Bronchial epithelial cell (primary cell): ENCODE measurements around the gene OR1J4. TPM values are rescaled to one million over a fixed set of nuclear protein-coding genes. Genes with fewer than 3 reads are reported as not detected.
A peak's percentile ranks its signal among the peaks of the same experiment; 100 is the strongest.

ENCODE experiments used
- DNase-seq: peaks from one replicate; pipeline ENCODE4 v3.0.0-alpha.2; 2010; ENCODE audit warnings: low read depth
- FAIRE-seq: peaks from 2 replicates; lab custom pipeline; 2011; peaks lifted over from hg19 to GRCh38; lab: Jason Lieb, UNC
- H3K27me3 ChIP-seq: 2 replicates; pipeline ENCODE4 v1.5.1; 2011; ENCODE audit warnings: low read length; ENCODE audit not compliant: control insufficient read depth, insufficient read depth
- H3K36me3 ChIP-seq: 2 replicates; pipeline ENCODE4 v1.5.1; 2011; ENCODE audit warnings: low read length; ENCODE audit not compliant: control insufficient read depth, insufficient read depth
- H3K4me3 ChIP-seq: 2 replicates; pipeline ENCODE4 v1.5.1; 2011; ENCODE audit warnings: mild to moderate bottlenecking, low read depth, low read length, control low read depth
- total RNA-seq: library from RNA; depleted of rRNA; stranded (reverse); fragments of >200 nt; gene quantifications from 2 replicates; pipeline ENCODE4 v1.2.1, GENCODE V29; 2014
- TF ChIP-seq, protein P1 (sequence below): IDR thresholded peaks from 2 replicates; pipeline ENCODE4 v1.5.1; 2011; ENCODE audit warnings: mild to moderate bottlenecking, moderate library complexity, low read length, control low read depth, inconsistent platforms; ENCODE audit not compliant: insufficient read depth, severe bottlenecking

OR1J4 gene
- total RNA-seq, 1 donor from 2014 or later, result not detected

DNA sequence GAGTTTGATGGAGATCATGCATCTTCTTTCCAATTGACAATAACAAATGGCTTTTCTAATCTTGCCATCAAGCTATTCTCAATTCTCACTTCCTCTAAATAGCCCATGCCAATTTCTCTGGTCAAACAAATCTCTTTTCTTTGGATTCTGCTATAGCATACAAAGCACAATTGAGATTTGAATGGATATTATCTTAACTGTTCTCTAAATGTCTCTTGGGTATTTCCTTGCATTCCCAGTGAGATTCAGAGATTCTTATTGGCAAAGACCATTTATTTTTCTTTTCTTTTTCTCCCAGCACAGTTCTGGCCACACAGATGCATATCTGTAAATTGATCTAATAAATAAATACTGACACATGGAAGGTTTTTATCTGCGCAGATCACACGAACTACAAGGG is 33.9 kb downstream of the OR1J4 start, which contains the start of gene OR1N2:
Gene OR1N2, plus strand, starts transcription at position 301 of the 400 bp plus-strand sequence. CDS start 100 bp downstream, outside the sequence.
- peaks cover 2% of the 10 kb centered on the region for H3K27me3 ChIP-seq
- FAIRE-seq (no peak), DNase-seq (no peak)
- H3K36me3 ChIP-seq, result no peaks in the 10 kb centered on the region
- no peak within 1 kb of the TSS for H3K4me3 ChIP-seq
- TF ChIP-seq, protein P1, sequence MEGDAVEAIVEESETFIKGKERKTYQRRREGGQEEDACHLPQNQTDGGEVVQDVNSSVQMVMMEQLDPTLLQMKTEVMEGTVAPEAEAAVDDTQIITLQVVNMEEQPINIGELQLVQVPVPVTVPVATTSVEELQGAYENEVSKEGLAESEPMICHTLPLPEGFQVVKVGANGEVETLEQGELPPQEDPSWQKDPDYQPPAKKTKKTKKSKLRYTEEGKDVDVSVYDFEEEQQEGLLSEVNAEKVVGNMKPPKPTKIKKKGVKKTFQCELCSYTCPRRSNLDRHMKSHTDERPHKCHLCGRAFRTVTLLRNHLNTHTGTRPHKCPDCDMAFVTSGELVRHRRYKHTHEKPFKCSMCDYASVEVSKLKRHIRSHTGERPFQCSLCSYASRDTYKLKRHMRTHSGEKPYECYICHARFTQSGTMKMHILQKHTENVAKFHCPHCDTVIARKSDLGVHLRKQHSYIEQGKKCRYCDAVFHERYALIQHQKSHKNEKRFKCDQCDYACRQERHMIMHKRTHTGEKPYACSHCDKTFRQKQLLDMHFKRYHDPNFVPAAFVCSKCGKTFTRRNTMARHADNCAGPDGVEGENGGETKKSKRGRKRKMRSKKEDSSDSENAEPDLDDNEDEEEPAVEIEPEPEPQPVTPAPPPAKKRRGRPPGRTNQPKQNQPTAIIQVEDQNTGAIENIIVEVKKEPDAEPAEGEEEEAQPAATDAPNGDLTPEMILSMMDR, result no peak

DNA sequence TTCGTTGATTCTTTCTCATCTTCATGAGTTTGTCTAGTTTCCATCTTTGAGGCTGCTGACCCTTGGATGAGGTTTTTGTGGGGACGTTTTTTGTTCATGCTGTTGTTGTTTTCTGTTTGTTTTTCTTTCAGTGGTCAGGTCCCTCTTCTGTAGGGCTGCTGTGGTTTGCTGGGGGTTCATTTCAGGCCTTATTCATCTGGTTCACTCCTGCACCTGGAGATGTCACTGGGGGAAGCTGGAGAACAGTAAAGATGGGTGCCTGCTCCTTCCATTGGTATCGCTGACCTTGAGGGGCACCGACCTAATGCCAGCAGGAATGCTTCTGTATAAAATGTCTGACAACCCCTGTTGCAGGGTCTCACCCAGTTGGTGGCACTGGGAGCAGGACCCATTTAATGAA is 42.5 kb downstream of the OR1J4 start:
- Histone ChIP-seq H3K27me3 (no peaks in the 10 kb centered on the region), H3K36me3 (no peaks in the 10 kb centered on the region), H3K4me3 (no peak overlapping the region)
- DNase-seq (no peak), FAIRE-seq (no peak)
- TF ChIP-seq, protein P1, result no peak

DNA sequence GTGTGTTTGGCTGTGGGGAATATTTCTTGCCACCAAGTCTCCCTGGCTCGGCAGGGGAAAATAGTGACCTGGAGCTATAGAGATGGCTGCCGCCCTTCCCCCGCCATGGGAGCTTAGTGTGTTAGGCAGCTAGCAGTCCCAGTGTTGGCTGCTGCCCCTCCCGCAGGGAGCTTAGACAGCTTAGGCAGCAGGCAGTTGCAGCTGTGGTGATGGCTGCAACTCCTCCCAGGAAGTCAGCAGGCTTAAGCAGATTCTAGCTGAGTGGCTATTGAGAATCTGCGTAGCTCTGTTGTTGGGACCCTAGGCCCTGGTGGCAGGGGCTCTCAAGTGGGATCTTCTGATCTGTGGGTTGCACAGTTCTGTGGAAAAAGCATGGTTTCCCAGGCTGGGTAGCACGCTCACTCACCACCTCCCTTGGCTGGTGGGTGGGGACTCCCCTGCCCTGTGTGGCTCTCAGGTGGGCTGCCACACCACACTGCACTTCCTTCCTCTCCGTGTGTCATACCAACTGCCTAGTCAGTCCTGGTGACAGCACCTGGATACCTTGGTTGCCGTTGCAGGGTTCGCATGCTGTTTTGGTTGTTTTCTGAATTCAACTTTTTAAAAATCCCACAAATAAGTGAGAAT is 43.3 kb downstream of the OR1J4 start:
- FAIRE-seq, result no peak
- no peaks in the 10 kb centered on the region for H3K27me3 ChIP-seq
- H3K36me3 ChIP-seq, result no peaks in the 10 kb centered on the region
- H3K4me3 ChIP-seq, result no peak overlapping the region
- DNase-seq, result no peak
- TF ChIP-seq, protein P1, result no peak

DNA sequence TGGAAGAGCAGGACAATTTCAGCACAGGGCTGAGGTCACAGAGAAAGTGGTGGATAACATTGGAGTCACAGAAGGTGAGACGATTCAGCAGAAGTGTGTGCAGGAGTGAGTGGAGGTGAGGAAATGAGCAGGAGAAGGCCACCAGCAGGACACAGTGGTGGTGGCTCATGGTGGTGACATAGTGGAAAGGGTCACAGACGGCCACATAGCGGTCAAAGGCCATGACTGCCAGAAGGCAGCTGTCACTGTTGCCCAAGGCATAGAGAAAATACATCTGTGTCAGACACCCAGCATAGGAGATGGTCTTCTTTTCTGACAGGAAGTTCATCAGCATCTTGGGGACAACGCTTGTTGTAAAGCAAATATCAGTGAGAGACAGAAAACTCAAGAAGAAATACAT is 49.0 kb downstream of the OR1J4 start:
- FAIRE-seq (peak; percentile 64), DNase-seq (no peak)
- Histone ChIP-seq H3K27me3 (no peaks in the 10 kb centered on the region), H3K4me3 (no peak overlapping the region), H3K36me3 (no peaks in the 10 kb centered on the region)
- TF ChIP-seq, protein P1, result no peak

Other genes starting within 250 kb of the OR1J4 start
- 0.77 and 1.3 TPM in 2 replicates for gene PTGS1, start 148.1 kb upstream of the OR1J4 start, total RNA-seq
- not detected in 2 replicates for gene OR1J1, start 41.2 kb upstream of the OR1J4 start, total RNA-seq
- gene OR1J2, start 8.3 kb upstream of the OR1J4 start, total RNA-seq, result not detected in 2 replicates
- not detected in 2 replicates for gene OR1N1, start 8.2 kb downstream of the OR1J4 start, total RNA-seq
- gene OR1N2, start 34.0 kb downstream of the OR1J4 start, total RNA-seq, result not detected in 2 replicates
- not detected in 2 replicates for gene OR1L8, start 64.2 kb downstream of the OR1J4 start, total RNA-seq
- not detected in 2 replicates for gene OR1Q1, start 95.6 kb downstream of the OR1J4 start, total RNA-seq
- not detected in 2 replicates for gene OR1B1, start 138.5 kb downstream of the OR1J4 start, total RNA-seq
- not detected in 2 replicates for gene OR1L1, start 142.6 kb downstream of the OR1J4 start, total RNA-seq
- not detected in 2 replicates for gene OR1L3, start 156.0 kb downstream of the OR1J4 start, total RNA-seq
- gene OR1L4, start 204.8 kb downstream of the OR1J4 start, total RNA-seq, result not detected in 2 replicates
- gene OR1L6, start 223.2 kb downstream of the OR1J4 start, total RNA-seq, result not detected in 2 replicates